ENCODE results near the gene PPM1B.

The PPM1B gene

DNA sequence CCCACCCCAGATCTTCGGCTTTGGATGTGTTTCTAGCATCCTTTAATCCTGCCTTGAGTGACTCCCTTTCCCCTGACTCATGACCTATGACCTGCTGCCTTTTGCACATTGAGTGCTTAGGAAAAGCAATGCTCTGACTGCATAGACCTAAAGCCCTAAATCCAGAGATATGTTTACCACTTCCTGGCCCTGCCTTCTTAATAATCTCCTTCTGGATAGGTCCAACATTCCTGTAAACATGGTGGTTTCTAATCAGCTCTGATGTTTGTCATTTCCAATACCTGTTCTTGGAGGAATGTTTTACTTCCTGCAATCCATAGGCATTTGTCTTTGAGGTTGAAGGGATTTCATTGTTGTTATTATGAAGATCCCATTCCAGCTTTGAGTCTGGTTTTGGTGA is 108.9 kb downstream of the PPM1B start:
- POLR2A ChIA-PET: no interaction called here
- CTCF ChIA-PET: interaction anchor here (0.9 kb wide), 2 partner anchors 11 to 202 kb away, joined by 3 to 4 read pairs; no protein-coding TSS in a partner anchor
- no peak for DNase-seq (ENCODE audit: extremely low spot score)
- TF ChIP-seq L3MBTL2 (conservative IDR thresholded peaks at IDR 0.05) (no peak), ARNT (IDR thresholded peaks at IDR 0.05) (no peak), FOXK2 (IDR thresholded peaks at IDR 0.05) (no peak), HDGF (IDR thresholded peaks at IDR 0.05; ENCODE audit: borderline replicate concordance) (no peak), LEF1 (IDR thresholded peaks at IDR 0.05; ENCODE audit: borderline replicate concordance) (no peak), SP1 (IDR thresholded peaks at IDR 0.05) (no peak), SUZ12 (IDR thresholded peaks at IDR 0.05) (no peak), FOXM1 (IDR thresholded peaks at IDR 0.05; ENCODE audit: borderline replicate concordance) (no peak), FOXA1 (IDR thresholded peaks at IDR 0.05) (no peak), ELF4 (IDR thresholded peaks at IDR 0.05) (no peak), CTBP1 (IDR thresholded peaks at IDR 0.05; ENCODE audit: borderline replicate concordance) (no peak), NFRKB (IDR thresholded peaks at IDR 0.05) (no peak), ZNF384 (IDR thresholded peaks at IDR 0.05) (no peak), TARDBP (IDR thresholded peaks at IDR 0.05) (no peak), BHLHE40 (IDR thresholded peaks at IDR 0.05; ENCODE audit: borderline replicate concordance) (no peak)
- TF ChIP-seq, protein P1, sequence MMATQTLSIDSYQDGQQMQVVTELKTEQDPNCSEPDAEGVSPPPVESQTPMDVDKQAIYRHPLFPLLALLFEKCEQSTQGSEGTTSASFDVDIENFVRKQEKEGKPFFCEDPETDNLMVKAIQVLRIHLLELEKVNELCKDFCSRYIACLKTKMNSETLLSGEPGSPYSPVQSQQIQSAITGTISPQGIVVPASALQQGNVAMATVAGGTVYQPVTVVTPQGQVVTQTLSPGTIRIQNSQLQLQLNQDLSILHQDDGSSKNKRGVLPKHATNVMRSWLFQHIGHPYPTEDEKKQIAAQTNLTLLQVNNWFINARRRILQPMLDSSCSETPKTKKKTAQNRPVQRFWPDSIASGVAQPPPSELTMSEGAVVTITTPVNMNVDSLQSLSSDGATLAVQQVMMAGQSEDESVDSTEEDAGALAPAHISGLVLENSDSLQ (IDR thresholded peaks at IDR 0.05): no peak

DNA sequence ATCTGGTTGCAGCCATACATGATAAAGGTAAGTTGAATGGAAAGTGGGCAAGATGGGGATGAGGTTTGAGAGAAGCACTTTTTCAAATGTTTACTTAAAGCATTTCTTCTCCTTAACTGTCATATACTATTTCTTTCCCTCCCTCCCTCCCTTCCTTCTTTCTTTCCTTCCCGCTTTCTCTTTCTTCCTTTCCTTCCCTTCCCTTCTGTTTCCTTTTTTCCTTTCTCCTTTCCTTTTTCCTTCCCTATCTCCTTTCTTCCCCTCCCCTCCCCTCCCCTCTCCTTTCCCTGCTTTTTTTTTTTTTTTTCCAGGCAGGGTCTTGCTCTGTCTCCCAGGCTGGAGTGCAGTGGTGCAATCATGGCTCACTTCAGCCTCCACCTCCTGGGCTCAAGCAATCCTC is 112.2 kb downstream of the PPM1B start:
- no peak for DNase-seq (ENCODE audit: extremely low spot score)
- POLR2A ChIA-PET: no interaction called here
- CTCF ChIA-PET: no interaction called here
- no peak for TF ChIP-seq SUZ12 (IDR thresholded peaks at IDR 0.05)
- TF ChIP-seq FOXM1 (IDR thresholded peaks at IDR 0.05; ENCODE audit: borderline replicate concordance): no peak
